A673 (cell line): ENCODE measurements around the gene RHOBTB1. TPM values are rescaled to one million over a fixed set of nuclear protein-coding genes. Genes with fewer than 3 reads are reported as not detected.
A peak's percentile ranks its signal among the peaks of the same experiment; 100 is the strongest.

Source experiments
- BruUV-seq: library from RNA; stranded (reverse); fragments of 400-500 nt; replicated peaks from 2 replicates; lab custom pipeline; 2021; lab: Mats Ljungman, UMichigan
- CTCF ChIA-PET: fragments of 300-600 bp; sonication (Branson Sonifier 250); formaldehyde crosslinking; loops from one replicate; lab custom pipeline; 2022; ENCODE audit warnings: antibody characterized with exemption; lab: Charles Lee
- POLR2A ChIA-PET: fragments of 300-600 bp; sonication (Branson Sonifier 250); formaldehyde crosslinking; loops from one replicate; lab custom pipeline; 2022; ENCODE audit warnings: antibody characterized with exemption; ENCODE audit not compliant: low non-redundant PET; lab: Charles Lee
- DNase-seq: peaks from one replicate; pipeline ENCODE4 v3.0.0-alpha.2; 2015; ENCODE audit warnings: low spot score
- H3K27ac ChIP-seq: fragments of 200-600 bp; sonication (generic); 2 replicates; pipeline ENCODE4 v1.5.1; 2016; ENCODE audit warnings: mixed run types, low read depth, mild to moderate bottlenecking, mixed read lengths, antibody characterized with exemption, low read length; ENCODE audit not compliant: poor library complexity, severe bottlenecking
- H3K27me3 ChIP-seq: fragments of 200-600 bp; sonication (generic); replicated peaks from 2 replicates; pipeline ENCODE4 v1.6.1; 2017; ENCODE audit warnings: mixed run types, low read depth, mild to moderate bottlenecking, mixed read lengths, antibody characterized with exemption, low read length; ENCODE audit not compliant: insufficient read depth, poor library complexity
- H3K36me3 ChIP-seq: fragments of 200-600 bp; sonication (generic); 2 replicates; pipeline ENCODE4 v1.6.1; 2016; ENCODE audit warnings: mixed run types, mild to moderate bottlenecking, mixed read lengths, antibody characterized with exemption, low read length; ENCODE audit not compliant: insufficient read depth, poor library complexity, severe bottlenecking
- H3K4me1 ChIP-seq: fragments of 200-600 bp; sonication (generic); 2 replicates; pipeline ENCODE4 v1.6.1; 2017; ENCODE audit warnings: mixed run types, mild to moderate bottlenecking, mixed read lengths, antibody characterized with exemption, low read length; ENCODE audit not compliant: insufficient read depth, poor library complexity, severe bottlenecking
- H3K4me3 ChIP-seq: fragments of 200-600 bp; sonication (generic); 2 replicates; pipeline ENCODE4 v1.5.1; 2016; ENCODE audit warnings: low read depth, mixed run types, mild to moderate bottlenecking, mixed read lengths, low read length; ENCODE audit not compliant: poor library complexity, severe bottlenecking
- H3K9me3 ChIP-seq: fragments of 200-600 bp; sonication (generic); 2 replicates; pipeline ENCODE4 v1.6.1; 2016; ENCODE audit warnings: mixed run types, low read depth, mild to moderate bottlenecking, mixed read lengths, antibody characterized with exemption, low read length; ENCODE audit not compliant: poor library complexity, severe bottlenecking
- EZH2 ChIP-seq: fragments of 200-600 bp; sonication (generic); IDR thresholded peaks from 2 replicates; pipeline ENCODE4 v1.6.1; 2017; ENCODE audit warnings: borderline replicate concordance, low read depth, mild to moderate bottlenecking, mixed read lengths, antibody characterized with exemption, low read length; ENCODE audit not compliant: poor library complexity, severe bottlenecking
- intact Hi-C: fragments of 100-400 bp; cut with micrococcal nuclease; formaldehyde crosslinking; loops from one replicate; pipeline ENCODE4 v1.10.0; 2022; ENCODE audit not compliant: unreplicated experiment
- total RNA-seq: library from RNA; stranded (reverse); gene quantifications from 2 replicates; pipeline ENCODE4 v1.2.3, GENCODE V29; 2021
- TF ChIP-seq, protein P1 (sequence below): fragments of 300-800, 200-600 bp; sonication (generic); conservative IDR thresholded peaks from 2 replicates; pipeline ENCODE4 v1.5.1; 2017; ENCODE audit warnings: low read depth, mild to moderate bottlenecking, antibody characterized with exemption, low read length, moderate library complexity, mixed read lengths

Gene RHOBTB1
- total RNA-seq, 1 experiment from 2014 or later, result 5.2 TPM

DNA sequence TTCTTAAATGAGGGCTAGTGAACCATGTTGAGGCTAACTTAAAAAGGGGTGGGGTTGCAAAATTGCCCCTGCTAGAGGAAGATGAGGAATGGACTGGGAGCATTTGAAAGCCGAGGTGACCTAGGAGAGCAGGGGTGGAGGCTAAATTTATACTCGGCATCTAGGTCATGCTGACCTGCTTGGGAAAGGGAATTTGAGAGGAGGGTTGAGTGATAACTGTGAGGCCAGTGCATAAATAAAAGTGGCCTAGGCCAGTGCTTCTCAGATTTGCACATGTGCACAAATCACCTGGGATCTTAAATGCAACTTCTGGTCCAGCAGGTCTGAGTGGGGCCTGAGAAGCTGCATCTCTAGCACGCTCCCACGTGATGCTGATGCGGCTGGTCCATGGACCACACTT lies 95.3 kb downstream of the RHOBTB1 start:
- H3K4me1 ChIP-seq, result peaks cover 8% of the 10 kb centered on the region
- no peak for DNase-seq
- no peaks in the 10 kb centered on the region for H3K9me3 ChIP-seq
- intact Hi-C loops, result no loop called here
- no TSS peak for BruUV-seq
- no peaks in the 10 kb centered on the region for H3K27me3 ChIP-seq
- no peak for TF ChIP-seq EZH2
- TF ChIP-seq, protein P1, sequence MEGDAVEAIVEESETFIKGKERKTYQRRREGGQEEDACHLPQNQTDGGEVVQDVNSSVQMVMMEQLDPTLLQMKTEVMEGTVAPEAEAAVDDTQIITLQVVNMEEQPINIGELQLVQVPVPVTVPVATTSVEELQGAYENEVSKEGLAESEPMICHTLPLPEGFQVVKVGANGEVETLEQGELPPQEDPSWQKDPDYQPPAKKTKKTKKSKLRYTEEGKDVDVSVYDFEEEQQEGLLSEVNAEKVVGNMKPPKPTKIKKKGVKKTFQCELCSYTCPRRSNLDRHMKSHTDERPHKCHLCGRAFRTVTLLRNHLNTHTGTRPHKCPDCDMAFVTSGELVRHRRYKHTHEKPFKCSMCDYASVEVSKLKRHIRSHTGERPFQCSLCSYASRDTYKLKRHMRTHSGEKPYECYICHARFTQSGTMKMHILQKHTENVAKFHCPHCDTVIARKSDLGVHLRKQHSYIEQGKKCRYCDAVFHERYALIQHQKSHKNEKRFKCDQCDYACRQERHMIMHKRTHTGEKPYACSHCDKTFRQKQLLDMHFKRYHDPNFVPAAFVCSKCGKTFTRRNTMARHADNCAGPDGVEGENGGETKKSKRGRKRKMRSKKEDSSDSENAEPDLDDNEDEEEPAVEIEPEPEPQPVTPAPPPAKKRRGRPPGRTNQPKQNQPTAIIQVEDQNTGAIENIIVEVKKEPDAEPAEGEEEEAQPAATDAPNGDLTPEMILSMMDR, result no peak
- H3K27ac ChIP-seq, result no peak overlapping the region
- POLR2A ChIA-PET, result no interaction called here
- H3K4me3 ChIP-seq, result no peak overlapping the region
- CTCF ChIA-PET, result no interaction called here
- no peaks in the 10 kb centered on the region for H3K36me3 ChIP-seq

DNA sequence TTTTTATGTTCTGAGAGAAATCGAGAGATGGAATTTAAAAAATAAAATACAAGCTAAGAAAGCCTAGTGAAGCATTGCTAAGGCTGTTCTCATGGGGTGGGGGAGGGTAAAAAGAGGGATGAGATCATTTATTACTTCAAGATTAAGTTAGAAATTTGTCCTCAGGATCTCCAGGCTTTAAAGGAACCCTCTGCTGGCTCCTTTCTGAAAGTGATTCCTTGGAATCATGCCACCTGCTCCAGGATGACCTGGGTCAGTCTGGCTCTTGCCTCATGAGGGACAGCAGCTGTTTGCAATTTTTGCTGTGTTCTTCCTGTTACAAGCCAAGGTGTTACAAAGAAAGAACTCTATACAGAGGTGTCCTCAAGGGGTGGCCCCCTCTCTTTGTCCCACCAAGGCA lies 95.9 kb downstream of the RHOBTB1 start:
- no peaks in the 10 kb centered on the region for H3K9me3 ChIP-seq
- POLR2A ChIA-PET, result no interaction called here
- no peak overlapping the region for H3K4me3 ChIP-seq
- TF ChIP-seq, protein P1, result no peak
- TF ChIP-seq EZH2, result no peak
- no TSS peak for BruUV-seq
- H3K36me3 ChIP-seq, result no peaks in the 10 kb centered on the region
- no peak overlapping the region for H3K27ac ChIP-seq
- peaks cover 8% of the 10 kb centered on the region for H3K4me1 ChIP-seq
- CTCF ChIA-PET, result no interaction called here
- no peaks in the 10 kb centered on the region for H3K27me3 ChIP-seq
- intact Hi-C loops, result no loop called here
- DNase-seq, result no peak

DNA sequence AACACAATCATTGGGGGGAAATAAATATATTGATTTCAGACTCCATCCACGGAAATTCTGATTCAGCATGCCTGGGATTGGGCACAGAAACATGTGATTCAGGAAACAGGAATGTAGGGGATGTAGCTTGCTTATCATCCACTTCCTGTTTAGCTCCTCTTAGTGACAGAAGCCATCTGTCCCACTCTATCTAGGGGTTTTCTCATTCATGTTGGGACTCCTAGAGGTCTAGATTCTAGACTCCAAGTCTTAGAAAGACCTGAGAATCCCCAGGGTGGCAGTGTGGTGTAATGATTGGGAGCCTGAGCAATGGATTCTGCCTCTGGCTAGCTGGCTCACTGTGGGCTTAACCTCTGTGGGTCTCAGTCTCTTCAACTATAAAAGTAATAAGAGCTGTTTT lies 97.8 kb downstream of the RHOBTB1 start:
- DNase-seq, result peak; percentile 89
- H3K9me3 ChIP-seq, result no peaks in the 10 kb centered on the region
- ChIA-PET CTCF (interaction anchor here (0.6 kb wide), 1 partner anchor 18 kb away, joined by 4 read pairs; no protein-coding TSS in a partner anchor), POLR2A (no interaction called here)
- H3K4me1 ChIP-seq, result peaks cover 8% of the 10 kb centered on the region
- no peaks in the 10 kb centered on the region for H3K36me3 ChIP-seq
- H3K27me3 ChIP-seq, result no peaks in the 10 kb centered on the region
- no TSS peak for BruUV-seq
- no peak overlapping the region for H3K4me3 ChIP-seq
- no peak for TF ChIP-seq EZH2
- TF ChIP-seq, protein P1, result peak; percentile 29; the same call in 1 of the 2 replicates
- H3K27ac ChIP-seq, result peak overlapping the region; percentile 22
- intact Hi-C loops, result no loop called here
